AG09319 (cell line): ENCODE measurements around the gene AHRR.
"Not testable (repeated sequence)": the region's sequence is repeated elsewhere in the genome, so short reads cannot be mapped to it uniquely, and the experiment has no call there.

Source experiments
- DNase-seq: peaks from one replicate; pipeline ENCODE4 v3.0.0-alpha.2; 2010; ENCODE audit warnings: low read depth; ENCODE audit errors: extremely low read depth
- CTCF ChIP-seq: IDR thresholded peaks from 2 replicates; pipeline ENCODE4 v1.5.1; 2011; ENCODE audit warnings: low read depth, mild to moderate bottlenecking, inconsistent platforms, low read length, moderate library complexity

The AHRR gene

GRCh38 chr5:367358-368130, 46.0 kb downstream of the AHRR start:
- DNase-seq = no peak
- no peak for TF ChIP-seq CTCF

GRCh38 chr5:368183-369084, 46.9 kb downstream of the AHRR start:
- TF ChIP-seq CTCF = no peak
- peak; percentile 68 for DNase-seq

- TF ChIP-seq CTCF = no peak
- no peak for DNase-seq
Measured at GRCh38 chr5:369151-369868, 47.8 kb downstream of the AHRR start.

- DNase-seq = not testable (repeated sequence)
Measured at GRCh38 chr5:369869-370236, 48.3 kb downstream of the AHRR start.

DNA sequence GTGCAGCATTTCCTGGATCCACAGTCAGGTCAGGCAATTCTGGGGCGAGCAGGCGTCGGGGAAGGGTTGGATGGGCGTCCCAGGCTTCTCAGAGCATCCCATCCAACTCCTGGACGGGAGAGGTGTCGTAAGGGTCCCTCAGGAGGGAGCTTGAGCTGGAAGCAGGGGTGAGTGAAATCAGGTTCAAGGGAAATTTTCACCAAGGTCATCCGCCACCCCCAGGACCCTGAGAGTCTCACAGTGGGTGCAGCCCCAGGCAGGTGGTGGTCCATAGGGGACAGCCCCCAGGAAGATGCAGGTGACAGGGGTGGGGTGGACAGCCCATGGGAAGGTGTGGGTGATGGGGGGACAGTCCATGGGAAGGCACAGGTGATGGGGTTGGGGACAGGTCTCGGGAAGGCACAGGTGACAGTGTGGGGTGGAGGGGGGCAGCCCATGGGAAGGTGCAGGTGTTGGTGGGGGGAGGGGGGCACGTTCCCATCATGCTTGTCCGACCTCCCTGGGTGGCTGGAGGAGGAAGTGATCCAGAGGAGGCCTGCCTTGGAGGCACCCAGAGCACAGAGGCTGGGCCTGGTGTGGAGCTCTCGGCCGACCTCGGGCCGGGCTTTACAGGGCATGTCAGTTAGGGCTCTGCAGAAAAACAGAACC, 48.9 kb downstream of the AHRR start:
- TF ChIP-seq CTCF = no peak
- DNase-seq = no peak

DNA sequence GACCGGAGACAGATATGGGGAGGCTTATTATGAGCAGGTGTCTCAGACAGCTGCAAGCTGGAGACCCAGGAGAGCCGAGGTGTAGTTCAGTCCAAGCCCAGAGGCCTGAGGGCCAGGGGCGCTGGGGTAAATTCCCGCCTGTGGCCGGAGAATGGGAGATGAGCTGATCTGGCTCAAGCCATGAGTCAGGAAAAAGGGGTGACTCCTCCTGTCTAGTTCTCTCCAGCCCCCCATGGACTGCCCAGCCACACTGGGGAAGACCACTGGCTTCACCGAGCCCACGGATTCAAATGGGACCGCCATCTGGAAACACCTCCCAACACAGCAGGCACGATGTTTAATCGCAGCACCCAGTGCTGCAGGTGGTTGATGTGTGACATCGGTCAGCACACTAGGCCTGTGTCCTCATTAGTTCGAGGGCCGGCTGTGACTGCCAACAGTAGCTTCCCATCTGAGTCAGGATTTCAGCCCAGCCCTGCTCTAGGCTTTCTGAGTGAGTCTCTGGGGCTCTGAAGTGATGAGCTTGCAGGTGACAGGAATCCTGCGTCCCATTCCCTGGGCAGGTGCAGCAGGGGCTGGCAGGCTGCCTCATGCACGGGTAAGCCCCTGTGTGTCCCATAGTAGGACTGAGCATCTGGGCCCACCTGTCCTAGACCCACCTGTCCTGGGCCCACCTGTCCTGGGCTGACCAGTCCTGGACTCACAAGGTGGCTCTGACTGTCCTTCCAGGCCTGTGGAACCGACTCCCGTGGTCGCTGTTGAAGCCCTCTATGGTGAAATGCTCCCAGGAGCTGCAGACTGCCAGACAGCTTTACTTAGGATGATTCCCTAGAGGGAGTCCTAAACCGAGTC, 49.7 kb downstream of the AHRR start:
- DNase-seq = no peak
- no peak for TF ChIP-seq CTCF
